DMS114 treated with DMSO at 0.1 percent for 48 hours (cell line): Measurements from ENCODE around the gene UBE2H.

Experiments used
- DNase-seq: peaks from one replicate; lab custom pipeline; 2025; ENCODE audit not compliant: unreplicated experiment; lab: John Stamatoyannopoulos, UW

The UBE2H gene

GRCh38 chr7:129789652-129790051 is 163.1 kb downstream of the UBE2H start:
- no peak for DNase-seq

DNA sequence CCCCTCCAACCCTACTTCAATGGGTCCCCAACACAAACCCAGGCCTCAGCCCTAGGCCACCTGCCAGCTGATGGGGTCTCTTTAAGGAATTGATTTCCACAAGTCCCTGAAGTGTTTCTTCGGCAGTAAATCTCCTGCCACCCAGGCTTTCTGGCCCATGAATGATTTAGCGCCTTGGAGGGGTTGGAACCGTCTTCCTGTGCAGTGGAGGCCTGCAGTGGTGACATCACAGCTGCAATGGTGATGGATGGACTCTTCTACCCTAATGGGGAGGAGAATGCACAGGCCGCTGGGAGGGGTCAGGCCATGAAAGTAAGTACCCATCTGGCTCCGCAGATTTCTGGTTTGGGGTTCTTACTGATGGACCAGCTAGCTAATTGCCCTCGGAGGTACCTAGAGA is 163.8 kb downstream of the UBE2H start:
- no peak for DNase-seq

DNA sequence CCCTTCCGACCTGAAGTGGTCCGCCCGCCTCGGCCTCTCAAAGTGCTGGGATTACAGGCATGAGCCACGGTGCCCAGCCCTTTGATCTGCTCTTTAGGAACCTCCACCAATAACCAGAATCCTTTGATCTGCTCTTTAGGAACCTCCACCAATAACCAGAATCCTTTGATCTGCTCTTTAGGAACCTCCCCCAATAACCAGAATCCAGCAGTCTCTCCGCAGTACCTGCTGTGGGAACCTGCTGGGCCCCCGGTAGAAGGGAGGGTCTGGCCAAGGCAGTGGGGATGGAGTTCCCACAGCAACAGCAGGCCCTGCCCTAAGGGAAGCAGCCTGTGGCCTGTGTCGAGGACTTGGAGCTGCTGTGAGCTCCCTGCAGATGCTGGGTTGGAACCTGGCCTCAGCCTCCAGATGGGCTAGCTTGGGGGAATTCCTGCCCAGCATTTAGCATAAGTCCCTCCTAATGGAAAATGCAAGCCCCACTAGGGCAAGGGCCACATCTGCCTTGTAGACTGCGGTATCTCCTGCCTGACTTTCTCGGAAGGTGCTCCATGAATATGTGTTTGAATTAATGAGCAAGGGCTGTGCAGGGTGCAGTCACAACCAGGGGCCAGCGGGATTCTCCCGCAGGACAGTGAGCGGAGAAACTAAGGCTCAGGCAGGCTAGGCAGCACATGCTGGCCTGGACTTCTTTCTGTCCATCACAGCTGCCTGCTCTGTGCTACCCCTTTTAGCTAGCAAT is 165.8 kb downstream of the UBE2H start:
- no peak for DNase-seq

DNA sequence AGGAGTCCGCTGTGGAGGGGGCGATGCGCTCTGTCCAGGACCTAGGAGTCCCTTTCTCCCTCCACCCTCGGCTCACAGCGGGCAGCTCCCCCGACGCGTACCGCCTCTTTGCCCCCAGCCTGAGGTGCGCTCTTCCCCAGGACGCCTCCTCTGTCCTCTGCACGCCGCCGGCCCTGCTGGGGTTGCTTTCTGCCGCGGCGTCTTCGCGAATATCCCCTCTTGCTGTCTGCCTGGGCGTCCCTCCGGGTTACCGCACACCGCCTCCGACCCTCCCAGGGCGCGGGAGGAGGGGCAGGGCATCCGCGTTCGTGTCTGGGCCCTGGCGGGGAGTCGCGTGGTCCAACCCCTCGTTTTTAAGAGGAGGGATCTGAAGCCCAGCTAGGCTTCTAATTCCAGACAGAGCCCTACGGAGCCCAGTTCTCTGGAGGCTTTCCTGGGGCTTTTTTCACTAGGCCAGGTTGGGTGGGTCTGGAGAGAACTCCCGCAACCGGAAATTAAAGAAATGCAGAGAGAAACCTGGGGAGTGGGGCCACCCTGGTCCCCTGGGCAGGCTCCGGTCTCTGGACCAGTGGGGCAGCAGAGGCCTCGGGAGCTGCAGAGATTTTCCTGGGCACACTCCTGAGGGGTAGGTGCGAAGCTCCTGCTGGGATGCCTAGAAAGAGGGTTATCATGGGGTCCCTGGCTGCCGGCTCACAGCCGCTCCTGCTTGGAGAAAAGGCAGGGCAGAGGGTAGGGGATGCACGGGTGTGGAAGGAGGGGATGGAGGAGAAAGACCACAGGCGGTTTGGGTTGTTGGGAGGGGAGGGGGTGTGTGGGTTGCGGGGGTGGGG is 166.9 kb downstream of the UBE2H start:
- no peak for DNase-seq

GRCh38 chr7:129784783-129785684 is 167.7 kb downstream of the UBE2H start:
- no peak for DNase-seq

DNA sequence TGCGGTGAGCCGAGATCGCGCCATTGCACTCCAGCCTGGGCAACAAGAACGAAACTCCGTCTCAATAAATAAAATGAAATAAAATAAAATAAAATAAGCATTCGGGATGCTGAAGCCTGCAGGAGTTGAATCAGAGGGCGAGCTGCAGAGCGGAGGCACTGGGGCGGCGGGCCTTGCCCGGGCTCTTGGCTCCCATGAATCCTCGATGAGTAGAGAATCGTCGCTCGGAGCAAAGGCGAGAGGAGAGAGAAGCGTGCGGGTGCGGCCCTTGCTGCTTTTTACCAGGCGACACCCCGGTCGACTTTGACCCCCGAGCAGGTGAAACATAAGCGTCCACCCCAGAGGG is 168.3 kb downstream of the UBE2H start:
- DNase-seq: no peak

DNA sequence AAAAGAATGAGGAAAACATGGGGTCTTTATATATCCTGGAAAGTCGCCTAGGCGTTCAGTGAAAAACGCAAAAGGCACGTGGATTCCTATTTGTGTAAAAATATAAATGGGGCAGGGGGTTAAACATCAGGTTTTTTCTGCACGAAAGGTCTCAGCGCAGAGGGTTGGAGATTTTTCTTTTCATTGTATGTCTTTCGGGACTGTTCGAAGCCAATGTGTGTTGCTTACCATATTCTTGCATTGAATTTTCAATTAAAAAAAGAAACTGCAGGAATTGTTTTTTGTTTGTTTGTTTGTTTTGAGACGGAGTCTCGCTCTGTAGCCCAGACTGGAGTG is 169.2 kb downstream of the UBE2H start:
- DNase-seq: no peak

- no peak for DNase-seq
Measured at GRCh38 chr7:129782818-129783583, 169.8 kb downstream of the UBE2H start.

DNA sequence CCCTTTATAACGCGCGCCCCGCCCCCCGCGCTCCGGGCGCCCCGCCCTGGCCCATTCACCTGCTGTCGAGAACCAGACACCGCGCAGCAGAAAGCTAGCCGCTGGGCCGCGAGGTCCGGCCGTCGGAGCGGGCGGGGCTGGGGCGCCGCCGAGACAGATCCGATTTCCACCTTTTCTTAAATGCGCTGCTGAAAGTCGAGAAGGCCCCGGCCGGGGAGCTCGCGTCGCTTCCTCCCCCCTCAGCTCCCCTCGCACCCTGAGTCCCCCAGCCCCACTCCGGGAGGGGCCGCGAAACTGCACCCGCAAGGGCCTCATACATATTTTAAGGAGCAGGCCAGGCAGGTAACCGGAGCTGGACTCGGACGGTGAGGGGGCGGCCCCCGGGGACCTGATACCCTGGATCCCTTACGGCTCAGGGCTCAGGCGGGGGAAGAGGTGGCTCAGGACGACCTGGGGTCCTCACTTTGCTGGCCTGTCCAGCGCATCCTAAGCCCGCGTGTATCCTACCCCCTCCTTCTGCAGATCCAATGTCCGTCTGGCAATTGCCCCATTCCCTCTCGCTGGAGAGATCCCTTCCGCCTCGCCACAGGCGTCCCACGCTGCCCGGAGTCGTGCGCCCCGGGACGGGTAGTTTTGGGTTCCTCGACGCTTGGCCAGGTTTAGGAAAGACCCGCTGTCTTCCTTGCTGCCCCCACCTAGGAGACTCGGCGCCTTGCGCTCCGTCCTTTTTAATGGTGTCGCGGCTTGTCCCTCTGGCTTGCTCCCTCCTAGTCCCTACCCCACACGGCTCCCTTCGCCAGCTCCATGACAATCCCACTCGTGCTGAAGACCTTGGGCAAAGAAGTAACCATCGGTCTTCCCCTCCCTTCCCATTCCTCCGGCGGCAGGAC is 170.6 kb downstream of the UBE2H start:
- DNase-seq: no peak

DNA sequence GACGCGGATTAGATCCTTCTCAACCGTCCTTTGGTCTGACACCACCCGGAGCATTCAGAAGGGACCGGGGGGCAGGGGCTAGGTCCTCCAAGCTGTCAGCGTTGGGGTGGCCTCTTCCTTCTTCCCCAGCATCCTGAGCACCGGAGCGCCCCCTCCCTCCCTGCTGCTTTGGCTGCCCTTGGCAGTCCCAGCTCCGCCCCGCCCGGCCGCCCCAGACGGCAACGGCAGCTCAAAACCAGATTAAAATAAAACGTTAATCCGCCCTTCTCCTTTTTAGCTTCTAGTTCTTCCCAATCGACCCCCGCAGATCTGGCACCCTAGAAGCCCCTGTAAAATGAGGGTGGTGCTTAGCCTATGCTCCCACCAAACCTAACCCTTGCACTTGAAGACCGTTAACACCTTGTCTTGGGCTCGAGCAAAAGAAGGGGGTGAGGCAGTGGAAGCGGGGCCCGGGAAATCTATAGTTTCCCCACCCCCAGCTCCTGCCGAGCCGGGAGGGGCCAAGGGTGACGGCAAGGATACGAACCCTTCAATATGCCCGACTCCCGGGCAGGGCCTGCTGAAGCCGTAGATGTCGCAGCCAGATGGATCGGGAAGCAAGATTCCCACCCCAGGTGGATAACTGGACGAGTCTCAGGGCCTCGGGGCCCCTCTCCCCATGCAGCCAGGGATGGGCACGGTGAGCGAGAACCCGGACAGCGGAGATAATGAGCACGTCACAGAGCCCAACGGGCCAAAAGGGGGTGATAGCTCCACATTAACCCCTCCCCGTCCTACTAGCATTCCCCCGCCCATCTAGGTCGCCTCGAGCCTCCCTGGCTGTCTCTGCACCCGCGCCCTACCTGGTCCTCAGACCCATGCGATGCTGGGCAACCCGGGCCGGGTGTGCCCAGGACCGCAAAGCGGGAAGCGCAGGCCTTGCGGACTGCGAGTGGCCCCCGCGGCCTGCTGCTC is 171.5 kb downstream of the UBE2H start:
- DNase-seq: no peak
